GM20431 (cell line): ENCODE data around the gene TEX12.
"Not testable (repeated sequence)": the region's sequence is repeated elsewhere in the genome, so short reads cannot be mapped to it uniquely, and the experiment has no call there.

Experiments used
- in situ Hi-C: fragments of 300-500 bp; cut with MseI, MboI; formaldehyde crosslinking; loops from one replicate; pipeline ENCODE4 v1.15.0; 2020; ENCODE audit warnings: low sequenced_read_pairs; ENCODE audit not compliant: unreplicated experiment

TEX12 gene

GRCh38 chr11:112167145-112167544 lies at the start of gene TEX12:
Gene TEX12 (plus strand): TSS chr11:112167372. CDS start chr11:112169269, 1,897 bp downstream.
- in situ Hi-C loops, result no loop called here

GRCh38 chr11:112118176-112118575 lies 49.0 kb upstream of the TEX12 start:
- in situ Hi-C loops, result no loop called here

- in situ Hi-C loops, result no loop called here
These were observed 45.1 kb upstream of the TEX12 start for GRCh38 chr11:112121981-112122615.

- in situ Hi-C loops, result no loop called here
These were observed 44.0 kb upstream of the TEX12 start for GRCh38 chr11:112123129-112123528.

GRCh38 chr11:112127056-112127455 lies 40.1 kb upstream of the TEX12 start:
- in situ Hi-C loops, result no loop called here

GRCh38 chr11:112128483-112129121 lies 38.6 kb upstream of the TEX12 start:
- in situ Hi-C loops, result no loop called here

- in situ Hi-C loops, result no loop called here
These were observed 37.5 kb upstream of the TEX12 start for GRCh38 chr11:112129656-112130055.

GRCh38 chr11:112132737-112133136 lies 34.4 kb upstream of the TEX12 start:
- in situ Hi-C loops, result no loop called here

GRCh38 chr11:112134473-112134872 lies 32.7 kb upstream of the TEX12 start:
- in situ Hi-C loops, result no loop called here

GRCh38 chr11:112143597-112143996 lies 23.6 kb upstream of the TEX12 start:
- in situ Hi-C loops, result no loop called here

GRCh38 chr11:112150517-112150916 lies 16.7 kb upstream of the TEX12 start:
- in situ Hi-C loops, result no loop called here

GRCh38 chr11:112156153-112156955 lies 10.8 kb upstream of the TEX12 start:
- in situ Hi-C loops, result no loop called here

GRCh38 chr11:112156956-112157766 lies 10.0 kb upstream of the TEX12 start:
- in situ Hi-C loops, result no loop called here

GRCh38 chr11:112159098-112160065 lies 7.8 kb upstream of the TEX12 start:
- in situ Hi-C loops, result no loop called here

GRCh38 chr11:112160091-112160848 lies 6.9 kb upstream of the TEX12 start:
- in situ Hi-C loops, result no loop called here

- in situ Hi-C loops, result no loop called here
These were observed 6.2 kb upstream of the TEX12 start for GRCh38 chr11:112161012-112161411.

GRCh38 chr11:112162200-112162599 lies 5.0 kb upstream of the TEX12 start:
- in situ Hi-C loops, result not testable (repeated sequence)

- in situ Hi-C loops, result no loop called here
These were observed 4.2 kb upstream of the TEX12 start for GRCh38 chr11:112162761-112163546.
